Left forelimb (tissue), 1 donor: ENCODE results near the gene HS6ST2.

Experiments used
- DNase-seq: peaks from one replicate; pipeline ENCODE4 v3.0.0-alpha.2; 2018; ENCODE audit warnings: low spot score

Gene HS6ST2

DNA sequence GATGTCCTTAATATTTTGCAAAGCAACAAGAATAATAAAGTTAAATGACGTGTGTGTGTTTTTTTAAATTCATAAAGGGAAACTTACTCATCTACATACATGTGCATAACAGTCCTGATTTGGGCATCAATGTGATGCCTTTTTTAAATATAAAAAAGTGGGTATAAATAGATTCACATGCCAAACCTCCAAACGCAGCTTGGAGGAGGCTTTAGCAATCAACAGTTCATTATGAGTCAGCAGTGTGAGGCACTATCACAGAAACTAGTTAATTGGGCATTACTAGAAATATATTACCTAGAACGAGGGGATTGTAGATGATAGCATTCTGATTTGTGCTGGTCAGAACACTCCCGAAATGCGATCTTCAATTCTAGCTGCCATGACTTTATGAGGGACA, 115.1 kb downstream of the HS6ST2 start:
- DNase-seq: no peak

GRCh38 chrX:132842460-132843238, 115.8 kb downstream of the HS6ST2 start:
- no peak for DNase-seq

DNA sequence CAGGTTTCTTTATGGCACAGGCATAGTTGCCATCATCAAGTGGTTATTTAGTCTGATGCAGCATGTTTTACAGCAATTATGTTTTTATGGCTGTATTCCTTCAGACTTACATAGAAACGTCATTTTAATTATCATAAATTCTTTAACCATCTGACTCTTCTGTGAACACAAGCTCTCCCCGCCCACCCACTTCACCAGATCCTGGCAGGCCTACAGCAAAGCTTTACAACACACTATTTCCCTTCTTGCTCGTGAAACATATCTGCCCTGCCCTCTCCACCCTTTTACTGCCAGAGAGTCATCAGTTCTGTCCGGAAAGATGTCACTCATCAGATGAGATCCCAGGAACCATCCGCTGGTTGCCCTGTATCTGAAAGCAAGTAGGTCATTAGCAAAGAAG, 120.5 kb downstream of the HS6ST2 start:
- no peak for DNase-seq

DNA sequence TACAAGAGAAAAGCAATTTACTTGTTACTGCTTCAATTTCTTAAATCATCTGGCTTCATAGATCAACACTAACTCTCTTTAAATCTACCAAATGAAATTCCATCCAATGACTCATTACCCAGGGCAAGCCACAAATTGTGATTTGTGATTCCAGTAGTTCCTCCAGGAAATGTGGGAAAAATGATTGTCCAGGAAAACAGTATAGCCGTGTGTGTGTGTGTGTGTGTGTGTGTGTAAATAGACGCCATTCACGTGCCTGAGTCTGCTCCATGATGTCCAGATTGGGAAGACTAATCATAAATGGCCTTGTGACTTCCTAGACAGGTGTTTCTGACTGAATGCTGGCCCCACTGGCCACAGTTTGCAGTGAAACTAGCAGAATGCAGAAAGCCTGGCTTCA, 121.3 kb downstream of the HS6ST2 start:
- DNase-seq: no peak

- DNase-seq: no peak
These were observed 122.0 kb downstream of the HS6ST2 start for GRCh38 chrX:132836471-132836870.

GRCh38 chrX:132834741-132835140, 123.7 kb downstream of the HS6ST2 start:
- no peak for DNase-seq

DNA sequence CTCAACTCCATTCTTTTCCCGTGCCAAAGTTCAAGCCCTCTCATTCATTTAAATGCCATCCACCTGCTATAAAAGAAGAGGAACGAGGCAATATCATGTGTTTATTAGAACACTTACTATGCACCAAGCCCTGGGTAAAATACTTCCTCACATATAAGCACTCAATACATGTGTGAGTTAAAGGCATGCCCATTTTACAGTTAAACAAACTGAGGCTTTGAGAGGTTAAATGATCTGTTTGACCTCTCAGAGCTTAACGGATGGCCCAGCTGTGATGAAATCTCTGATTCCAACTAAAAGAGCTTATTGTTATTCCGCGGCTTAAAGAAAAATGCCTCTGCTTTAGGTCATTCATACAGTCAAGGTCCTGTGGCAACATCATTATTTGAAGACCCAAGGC, 124.3 kb downstream of the HS6ST2 start:
- no peak for DNase-seq

- no peak for DNase-seq
These were observed 125.1 kb downstream of the HS6ST2 start for GRCh38 chrX:132833373-132833772.

GRCh38 chrX:132831336-132831973, 127.0 kb downstream of the HS6ST2 start:
- no peak for DNase-seq

- DNase-seq: no peak
These were observed 135.8 kb downstream of the HS6ST2 start for GRCh38 chrX:132822634-132823012.

GRCh38 chrX:132821974-132822633, 136.3 kb downstream of the HS6ST2 start:
- DNase-seq: no peak

DNA sequence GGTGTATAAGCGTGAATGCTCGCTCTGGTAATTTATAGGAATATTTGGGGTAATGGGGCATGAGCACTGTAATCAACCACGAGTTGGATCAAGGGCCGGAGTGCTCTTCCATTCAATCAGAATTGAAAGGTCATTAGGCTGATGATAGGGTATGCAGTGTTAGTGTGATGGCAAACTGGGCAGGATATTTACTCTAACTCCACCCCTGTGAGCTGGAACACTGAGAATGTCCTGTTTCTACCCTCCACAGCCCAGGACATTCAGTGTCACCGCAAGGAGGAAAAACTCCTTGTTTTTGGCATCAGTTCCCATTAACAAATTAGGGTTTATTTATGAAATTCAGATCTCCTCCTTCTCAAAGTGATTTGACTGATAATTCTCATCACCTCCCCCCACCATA, 137.8 kb downstream of the HS6ST2 start:
- no peak for DNase-seq

- no peak for DNase-seq
These were observed 138.6 kb downstream of the HS6ST2 start for GRCh38 chrX:132819711-132820264.

DNA sequence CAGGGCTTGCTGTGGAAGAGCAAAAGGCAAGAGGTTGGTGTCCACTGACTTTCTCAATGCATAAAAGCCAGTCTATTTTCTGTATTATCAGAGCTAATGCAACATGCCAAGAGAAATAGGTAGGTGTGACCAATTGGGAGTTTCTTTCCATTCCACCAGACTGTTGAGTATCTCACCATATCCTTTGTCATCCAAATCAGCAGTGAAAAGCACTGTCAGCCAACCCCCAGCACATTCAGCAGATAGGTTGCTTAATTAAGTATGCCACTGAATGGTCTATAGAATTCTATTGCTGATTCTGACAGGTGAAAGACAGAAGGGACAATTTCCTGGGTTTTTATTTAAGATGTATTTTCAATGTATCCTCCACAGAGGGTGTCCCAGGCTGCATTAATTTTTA, 139.8 kb downstream of the HS6ST2 start:
- no peak for DNase-seq

DNA sequence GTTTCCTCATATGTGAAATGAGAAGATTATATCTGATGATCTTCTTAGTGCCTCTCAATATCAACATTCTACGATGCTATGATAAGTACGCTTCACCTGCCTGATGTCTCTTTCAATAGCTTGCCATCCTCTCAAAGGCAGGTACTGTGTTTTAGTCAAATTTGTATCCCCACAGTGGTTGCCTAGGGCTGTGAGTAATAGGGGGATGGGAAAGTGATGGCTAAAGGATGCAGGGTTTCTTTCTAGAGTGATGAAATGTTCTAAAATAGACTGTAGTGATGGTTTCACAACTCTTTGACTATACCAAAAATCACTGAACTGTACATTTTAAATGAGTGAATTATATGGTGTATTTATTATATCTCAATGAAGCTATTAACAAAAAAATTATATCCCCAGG, 142.8 kb downstream of the HS6ST2 start:
- no peak for DNase-seq

DNA sequence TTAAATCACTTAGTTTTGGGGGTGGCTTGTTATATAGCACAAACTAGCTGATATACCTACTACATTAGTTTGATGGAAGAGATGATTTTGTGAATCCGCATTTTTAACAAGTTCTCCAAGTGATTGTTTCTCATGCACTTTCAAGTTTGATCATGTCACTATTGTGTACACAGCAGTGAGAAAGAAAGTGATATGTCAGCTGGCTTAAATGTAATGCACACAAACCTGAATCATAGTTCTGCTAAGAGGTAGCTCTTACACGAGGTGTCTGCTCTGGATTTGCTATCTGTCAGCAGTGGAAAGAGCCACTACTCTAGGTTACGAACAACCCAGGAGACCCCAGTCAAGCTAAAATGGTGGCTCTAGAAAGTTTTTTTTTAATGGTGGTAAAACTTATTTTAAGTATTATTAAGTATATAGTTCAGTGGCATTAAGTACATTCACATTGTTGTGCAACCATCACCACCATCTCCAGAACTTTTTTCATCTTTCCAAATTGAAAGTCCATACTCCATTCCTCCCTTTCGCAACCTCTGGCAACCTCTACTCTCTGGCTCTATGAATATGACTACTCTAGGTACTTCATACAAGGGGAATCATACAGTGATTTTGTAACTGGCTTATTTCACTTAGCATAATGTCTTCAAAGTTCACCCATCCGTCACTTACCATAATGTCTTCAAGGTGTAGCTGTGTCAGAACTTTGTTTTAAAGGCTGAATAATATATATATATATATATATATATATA, 147.3 kb downstream of the HS6ST2 start:
- DNase-seq: no peak

DNA sequence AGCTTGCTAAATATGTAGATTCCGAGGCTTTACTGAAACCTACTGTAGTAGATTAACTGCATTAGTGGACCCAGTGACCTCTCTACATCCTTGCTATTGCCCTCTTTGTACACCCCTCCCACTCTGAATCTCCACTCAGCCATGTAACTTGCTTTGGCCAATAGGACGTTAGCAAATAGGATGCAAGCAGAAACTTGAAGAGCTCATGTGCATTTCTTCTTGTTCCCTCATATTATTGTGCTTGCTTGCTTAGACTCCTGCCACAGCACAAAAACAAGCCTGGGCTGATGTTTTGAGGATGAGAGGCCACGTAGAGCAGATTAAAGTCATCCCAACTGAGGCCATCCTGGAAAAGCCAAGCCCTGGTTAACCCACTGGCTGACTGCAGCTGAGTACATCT, 147.9 kb downstream of the HS6ST2 start:
- DNase-seq: no peak

DNA sequence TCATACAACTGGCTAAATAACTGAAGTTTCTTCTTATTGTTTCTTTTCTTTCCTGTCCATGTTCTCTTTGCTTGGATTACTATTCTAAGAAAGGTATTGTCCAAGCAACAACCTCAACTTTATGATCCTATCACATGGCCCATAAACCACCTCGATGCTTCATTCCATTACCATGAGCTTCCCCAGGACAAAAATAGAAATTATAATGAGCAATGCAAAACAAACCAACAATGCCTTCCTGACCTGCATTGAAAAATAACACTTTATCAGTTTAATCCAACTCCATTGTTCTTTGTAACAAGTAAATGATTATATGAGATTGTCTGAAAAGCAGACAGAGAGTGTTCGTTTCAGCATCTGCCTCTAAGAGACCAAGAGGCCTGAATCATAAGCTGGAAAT, 148.8 kb downstream of the HS6ST2 start:
- no peak for DNase-seq

DNA sequence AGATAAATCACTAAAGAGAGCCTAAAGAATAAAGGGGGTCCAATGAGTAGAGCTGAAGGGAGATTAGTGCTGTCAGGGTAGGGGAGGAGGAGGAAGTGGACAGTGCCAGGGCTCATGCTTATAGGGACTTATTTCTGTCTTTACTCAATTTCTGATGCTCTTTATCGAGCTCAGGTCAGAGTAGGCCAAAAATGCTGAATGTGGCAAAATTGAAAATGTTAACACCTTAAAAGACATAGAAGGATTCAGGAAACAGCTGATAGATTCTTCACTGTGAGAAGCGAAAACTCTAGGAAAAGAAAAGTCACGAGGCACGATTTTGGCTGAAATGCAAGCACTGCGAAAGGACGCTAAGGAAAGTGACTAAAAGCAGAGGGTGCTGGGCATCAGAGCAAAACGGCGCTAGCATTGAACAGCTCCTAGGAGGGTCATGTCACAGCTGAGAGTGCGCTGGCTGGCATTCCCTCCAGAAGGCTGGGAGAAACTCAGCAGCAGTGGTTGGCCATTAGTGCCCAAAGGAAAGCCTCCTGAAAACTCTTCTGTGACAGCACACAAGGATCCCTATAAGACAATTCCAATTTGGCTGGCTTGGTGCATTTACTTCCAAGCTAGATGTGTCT, 150.9 kb downstream of the HS6ST2 start:
- DNase-seq: no peak

- DNase-seq: no peak
These were observed 156.4 kb downstream of the HS6ST2 start for GRCh38 chrX:132802033-132802432.

GRCh38 chrX:132795181-132795580, 163.2 kb downstream of the HS6ST2 start:
- no peak for DNase-seq

GRCh38 chrX:132791714-132792113, 166.7 kb downstream of the HS6ST2 start:
- DNase-seq: no peak
